IMR-90 (cell line): Measurements from ENCODE around the gene ARHGEF38. TPM values are rescaled to one million over a fixed set of nuclear protein-coding genes. Genes with fewer than 3 reads are reported as not detected.

Source experiments
- ATAC-seq: fragments of 200-7000 bp; cut with Tn5 transposase; 2 replicates; pipeline ENCODE4 v1.9.1; 2020; ENCODE audit warnings: low read depth, mild to moderate bottlenecking, moderate library complexity
- BruUV-seq: library from RNA; stranded (reverse); fragments of 400-500 nt; replicated peaks from 2 replicates; lab custom pipeline; 2021; lab: Mats Ljungman, UMichigan
- CTCF ChIA-PET: fragments of 300-600 bp; formaldehyde crosslinking; extraction: SDS; loops from one replicate; lab custom pipeline; 2021; ENCODE audit warnings: antibody characterized with exemption; lab: Yijun Ruan, JAX
- POLR2A ChIA-PET: fragments of 300-600 bp; sonication (Branson Sonifier 250); formaldehyde crosslinking; loops from one replicate; lab custom pipeline; 2022; ENCODE audit warnings: antibody characterized with exemption; ENCODE audit not compliant: unreplicated experiment; lab: Charles Lee
- DNase-seq: peaks from one replicate; pipeline ENCODE4 v3.0.0; 2013
- H2AFZ ChIP-seq: replicated peaks from 2 replicates; pipeline ENCODE3; 2013; ENCODE audit warnings: low read length, mild to moderate bottlenecking; ENCODE audit not compliant: poor library complexity
- H2AK5ac ChIP-seq: 2 replicates; pipeline ENCODE4 v1.6.1; 2013; ENCODE audit warnings: low read depth, low read length, inconsistent platforms
- H2AK9ac ChIP-seq: replicated peaks from 2 replicates; pipeline ENCODE3; 2013; ENCODE audit warnings: mild to moderate bottlenecking, low read depth, low read length, moderate library complexity; ENCODE audit not compliant: poor library complexity
- H2BK120ac ChIP-seq: 2 replicates; pipeline ENCODE4 v1.6.1; 2013; ENCODE audit warnings: low read depth, low read length, inconsistent platforms
- H2BK15ac ChIP-seq: 3 replicates; pipeline ENCODE4 v1.6.1; 2013; ENCODE audit warnings: low read depth, low read length, inconsistent platforms
- H2BK20ac ChIP-seq: 2 replicates; pipeline ENCODE4 v1.6.1; 2013; ENCODE audit warnings: low read depth, mild to moderate bottlenecking, inconsistent platforms, low read length, moderate library complexity
- H2BK5ac ChIP-seq: 2 replicates; pipeline ENCODE4 v1.6.1; 2013; ENCODE audit warnings: mild to moderate bottlenecking, low read depth, low read length, inconsistent platforms; ENCODE audit not compliant: poor library complexity, severe bottlenecking
- H3K14ac ChIP-seq: replicated peaks from 2 replicates; pipeline ENCODE4 v1.6.1; 2013; ENCODE audit warnings: low read depth, low read length, inconsistent platforms
- H3K18ac ChIP-seq: 2 replicates; pipeline ENCODE4 v1.6.1; 2013; ENCODE audit warnings: low read depth, low read length, control low read depth
- H3K23ac ChIP-seq: 2 replicates; pipeline ENCODE4 v1.6.1; 2013; ENCODE audit warnings: low read depth, low read length, inconsistent platforms
- H3K27ac ChIP-seq: 2 replicates; pipeline ENCODE4 v1.5.1; 2013; ENCODE audit warnings: mild to moderate bottlenecking, control low read depth, low read length; ENCODE audit not compliant: insufficient read depth
- H3K27me3 ChIP-seq: 2 replicates; pipeline ENCODE4 v1.6.1; 2013; ENCODE audit warnings: low read length; ENCODE audit not compliant: control insufficient read depth, insufficient read depth
- H3K36me3 ChIP-seq: 2 replicates; pipeline ENCODE4 v1.6.1; 2013; ENCODE audit warnings: low read length, mixed read lengths; ENCODE audit not compliant: control insufficient read depth, insufficient read depth
- H3K4ac ChIP-seq: 2 replicates; pipeline ENCODE4 v1.6.1; 2013; ENCODE audit warnings: low read depth, low read length, inconsistent platforms
- H3K4me1 ChIP-seq: 2 replicates; pipeline ENCODE4 v1.6.1; 2013; ENCODE audit warnings: low read length, mixed read lengths; ENCODE audit not compliant: control insufficient read depth, insufficient read depth
- H3K4me2 ChIP-seq: 2 replicates; pipeline ENCODE4 v1.6.1; 2013; ENCODE audit warnings: low read depth, mild to moderate bottlenecking, control low read depth, low read length, moderate library complexity
- H3K4me3 ChIP-seq: 2 replicates; pipeline ENCODE4 v1.5.1; 2013; ENCODE audit warnings: low read depth, mild to moderate bottlenecking, control low read depth, low read length, moderate library complexity; ENCODE audit not compliant: insufficient read depth
- H3K56ac ChIP-seq: 2 replicates; pipeline ENCODE4 v1.6.1; 2013; ENCODE audit warnings: low read length, inconsistent platforms; ENCODE audit not compliant: insufficient read depth; ENCODE audit errors: extremely low read depth
- H3K79me1 ChIP-seq, 2 experiments: 2 replicates each; pipeline ENCODE4 v1.6.1; 2013; ENCODE audit warnings: low read length in 2 of 2, inconsistent platforms in 1 of 2, low read depth in 1 of 2
- H3K9ac ChIP-seq: 2 replicates; pipeline ENCODE4 v1.6.1; 2013; ENCODE audit warnings: low read depth, low read length, control low read depth
- H3K9me1 ChIP-seq: 2 replicates; pipeline ENCODE4 v1.6.1; 2013; ENCODE audit warnings: low read length, inconsistent platforms; ENCODE audit not compliant: insufficient read depth
- H3K9me3 ChIP-seq: 2 replicates; pipeline ENCODE4 v1.6.1; 2013; ENCODE audit warnings: low read length; ENCODE audit not compliant: control insufficient read depth, insufficient read depth
- H4K20me1 ChIP-seq: 2 replicates; pipeline ENCODE4 v1.6.1; 2013; ENCODE audit warnings: low read length, inconsistent platforms; ENCODE audit not compliant: insufficient read depth
- H4K5ac ChIP-seq: 2 replicates; pipeline ENCODE4 v1.6.1; 2013; ENCODE audit warnings: mild to moderate bottlenecking, low read depth, low read length, control low read depth
- H4K8ac ChIP-seq, 2 experiments: 2 replicates each; pipeline ENCODE4 v1.6.1; 2013; ENCODE audit warnings: low read depth in 2 of 2, low read length in 2 of 2, control low read depth in 1 of 2, inconsistent platforms in 1 of 2
- H4K91ac ChIP-seq: 2 replicates; pipeline ENCODE4 v1.6.1; 2013; ENCODE audit warnings: low read depth, low read length, inconsistent platforms; ENCODE audit not compliant: insufficient read depth
- BHLHE40 ChIP-seq: fragments of 150-350 bp; IDR thresholded peaks from 2 replicates; pipeline ENCODE4 v1.6.1; 2016; ENCODE audit warnings: mild to moderate bottlenecking, low read depth, low read length
- CEBPB ChIP-seq: IDR thresholded peaks from 2 replicates; pipeline ENCODE4 v1.6.1; 2012; ENCODE audit warnings: low read depth, low read length, improper control_type of control experiment
- CHD1 ChIP-seq: IDR thresholded peaks from 2 replicates; pipeline ENCODE4 v1.6.1; 2012; ENCODE audit warnings: low read depth, low read length, improper control_type of control experiment
- ELK1 ChIP-seq: fragments of 150-350 bp; IDR thresholded peaks from 2 replicates; pipeline ENCODE4 v1.6.1; 2016; ENCODE audit warnings: low read depth, mild to moderate bottlenecking, low read length, moderate library complexity, borderline replicate concordance
- FOS ChIP-seq: fragments of 150-350 bp; IDR thresholded peaks from 2 replicates; pipeline ENCODE4 v1.6.1; 2016; ENCODE audit warnings: low read depth, low read length
- MAFK ChIP-seq: IDR thresholded peaks from 2 replicates; pipeline ENCODE4 v1.6.1; 2012; ENCODE audit warnings: low read depth, low read length, improper control_type of control experiment
- MAZ ChIP-seq: IDR thresholded peaks from 2 replicates; pipeline ENCODE4 v1.6.1; 2012; ENCODE audit warnings: low read depth, mild to moderate bottlenecking, low read length, improper control_type of control experiment, moderate library complexity, borderline replicate concordance
- MXI1 ChIP-seq: IDR thresholded peaks from 2 replicates; pipeline ENCODE4 v1.6.1; 2012; ENCODE audit warnings: low read depth, mild to moderate bottlenecking, low read length, moderate library complexity, borderline replicate concordance
- NFE2L2 ChIP-seq: fragments of 150-350 bp; IDR thresholded peaks from 2 replicates; pipeline ENCODE4 v1.6.1; 2016; ENCODE audit warnings: low read depth, mild to moderate bottlenecking, low read length
- POLR2A ChIP-seq: IDR thresholded peaks from 2 replicates; pipeline ENCODE4 v1.6.1; 2012; ENCODE audit warnings: mild to moderate bottlenecking, low read depth, low read length
- RAD21 ChIP-seq: IDR thresholded peaks from 2 replicates; pipeline ENCODE4 v1.6.1; 2012; ENCODE audit warnings: low read length, improper control_type of control experiment
- RCOR1 ChIP-seq: IDR thresholded peaks from 2 replicates; pipeline ENCODE4 v1.6.1; 2012; ENCODE audit warnings: mild to moderate bottlenecking, low read length, improper control_type of control experiment; ENCODE audit not compliant: insufficient replicate concordance
- RFX5 ChIP-seq: IDR thresholded peaks from 2 replicates; pipeline ENCODE4 v1.8.0; 2012; ENCODE audit warnings: low read depth, mild to moderate bottlenecking, low read length, moderate library complexity
- SMC3 ChIP-seq: fragments of 150-350 bp; IDR thresholded peaks from 2 replicates; pipeline ENCODE4 v1.6.1; 2016; ENCODE audit warnings: low read depth, mild to moderate bottlenecking, antibody characterized with exemption, low read length, moderate library complexity
- USF2 ChIP-seq: fragments of 150-350 bp; IDR thresholded peaks from 2 replicates; pipeline ENCODE4 v1.6.1; 2017; ENCODE audit warnings: mild to moderate bottlenecking, antibody characterized with exemption, low read length, low read depth
- WGBS, 2 experiments: methylation state at CpG; one replicate each; pipeline versions ENCODE4 v1.1.5 to v1.1.7; 2013; ENCODE audit warnings: missing lambda C conversion rate in 2 of 2; ENCODE audit not compliant: insufficient read length in 1 of 2; ENCODE audit errors: extremely low coverage in 2 of 2; 5-methylcytosine and 5-hydroxymethylcytosine counted together
- dilution Hi-C: fragments of 300-500 bp; cut with HindIII; formaldehyde crosslinking; loops from one replicate; pipeline ENCODE4 v1.14.3; 2018; ENCODE audit warnings: low sequenced_read_pairs; ENCODE audit not compliant: unreplicated experiment
- in situ Hi-C: fragments of 300-500 bp; cut with MboI; formaldehyde crosslinking; loops from 3 replicates; pipeline ENCODE4 v1.14.3; 2019; ENCODE audit warnings: low sequenced_read_pairs, inconsistent platforms, mixed read lengths
- intact Hi-C: fragments of 100-400 bp; cut with micrococcal nuclease; formaldehyde crosslinking; loops from 2 replicates; pipeline ENCODE4 v1.10.0; 2022
- polyA plus RNA-seq, 3 experiments: library from polyadenylated mRNA; depleted of rRNA; stranded (reverse); fragments of >200 nt; gene quantifications; 2 replicates each; pipeline ENCODE4 v1.2.3, GENCODE V29; 2012; ENCODE audit warnings: low replicate concordance in 1 of 3
- total RNA-seq: library from RNA; depleted of rRNA; stranded (reverse); fragments of >200 nt; gene quantifications from 2 replicates; pipeline ENCODE4 v1.2.3, GENCODE V29; 2012
- TF ChIP-seq, protein P1 (sequence below): conservative IDR thresholded peaks from 2 replicates; pipeline ENCODE4 v1.5.1; 2012; ENCODE audit warnings: mild to moderate bottlenecking, low read depth, low read length, improper control_type of control experiment

Gene ARHGEF38
- total and polyA plus RNA-seq, 2 of the 4 experiments (the other 2 are of a cell fraction): not detected

- H4K91ac ChIP-seq: no peak overlapping the region
- intact Hi-C loops (no loop called here), in situ Hi-C loops (no loop called here), dilution Hi-C loops (no loop called here)
- no peak overlapping the region for H2BK20ac ChIP-seq
- H3K9me3 ChIP-seq: no peaks in the 10 kb centered on the region
- no peak overlapping the region for H3K56ac ChIP-seq
- H3K23ac ChIP-seq: no peak overlapping the region
- H3K27ac ChIP-seq: no peak overlapping the region
- WGBS, 2 experiments: no CpG with 5 or more reads among the region's 2 CpGs
- no peak overlapping the region for H4K5ac ChIP-seq
- no peaks in the 10 kb centered on the region for H3K36me3 ChIP-seq
- no peak overlapping the region for H3K14ac ChIP-seq
- H2BK5ac ChIP-seq: no peak overlapping the region
- ATAC-seq (no peak), DNase-seq (no peak)
- H3K4me1 ChIP-seq: no peaks in the 10 kb centered on the region
- POLR2A ChIA-PET: no interaction called here
- no peaks in the 10 kb centered on the region for H4K20me1 ChIP-seq
- BruUV-seq: no TSS peak
- no peak overlapping the region for H3K9ac ChIP-seq
- no peak overlapping the region for H3K18ac ChIP-seq
- H3K9me1 ChIP-seq: no peaks in the 10 kb centered on the region
- H2BK120ac ChIP-seq: no peak overlapping the region
- TF ChIP-seq NFE2L2 (no peak), MAFK (no peak), POLR2A (no peak), CHD1 (no peak), RFX5 (no peak), RCOR1 (no peak), FOS (no peak), RAD21 (no peak), CEBPB (no peak), SMC3 (no peak), ELK1 (no peak), MXI1 (no peak), MAZ (no peak), BHLHE40 (no peak), USF2 (no peak)
- TF ChIP-seq, protein P1, sequence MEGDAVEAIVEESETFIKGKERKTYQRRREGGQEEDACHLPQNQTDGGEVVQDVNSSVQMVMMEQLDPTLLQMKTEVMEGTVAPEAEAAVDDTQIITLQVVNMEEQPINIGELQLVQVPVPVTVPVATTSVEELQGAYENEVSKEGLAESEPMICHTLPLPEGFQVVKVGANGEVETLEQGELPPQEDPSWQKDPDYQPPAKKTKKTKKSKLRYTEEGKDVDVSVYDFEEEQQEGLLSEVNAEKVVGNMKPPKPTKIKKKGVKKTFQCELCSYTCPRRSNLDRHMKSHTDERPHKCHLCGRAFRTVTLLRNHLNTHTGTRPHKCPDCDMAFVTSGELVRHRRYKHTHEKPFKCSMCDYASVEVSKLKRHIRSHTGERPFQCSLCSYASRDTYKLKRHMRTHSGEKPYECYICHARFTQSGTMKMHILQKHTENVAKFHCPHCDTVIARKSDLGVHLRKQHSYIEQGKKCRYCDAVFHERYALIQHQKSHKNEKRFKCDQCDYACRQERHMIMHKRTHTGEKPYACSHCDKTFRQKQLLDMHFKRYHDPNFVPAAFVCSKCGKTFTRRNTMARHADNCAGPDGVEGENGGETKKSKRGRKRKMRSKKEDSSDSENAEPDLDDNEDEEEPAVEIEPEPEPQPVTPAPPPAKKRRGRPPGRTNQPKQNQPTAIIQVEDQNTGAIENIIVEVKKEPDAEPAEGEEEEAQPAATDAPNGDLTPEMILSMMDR: no peak
- H3K79me1 ChIP-seq: no peaks in the 10 kb centered on the region
- H2BK15ac ChIP-seq: no peak overlapping the region
- H4K8ac ChIP-seq: no peak overlapping the region
- H2AFZ ChIP-seq: no peak overlapping the region
- no peak overlapping the region for H3K4me3 ChIP-seq
- H3K27me3 ChIP-seq: no peaks in the 10 kb centered on the region
- H3K4me2 ChIP-seq: no peak overlapping the region
- no peak overlapping the region for H2AK5ac ChIP-seq
- H2AK9ac ChIP-seq: no peak overlapping the region
- CTCF ChIA-PET: no interaction called here
- H3K4ac ChIP-seq: no peak overlapping the region
Measured at GRCh38 chr4:105503484-105503883, 48.9 kb upstream of the ARHGEF38 start.
